ENCODE data around the gene ZNF277.

GRCh38 chr7:112190120-112190519 is 16.4 kb upstream of the ZNF277 start:
- TF ChIP-seq, protein P1, sequence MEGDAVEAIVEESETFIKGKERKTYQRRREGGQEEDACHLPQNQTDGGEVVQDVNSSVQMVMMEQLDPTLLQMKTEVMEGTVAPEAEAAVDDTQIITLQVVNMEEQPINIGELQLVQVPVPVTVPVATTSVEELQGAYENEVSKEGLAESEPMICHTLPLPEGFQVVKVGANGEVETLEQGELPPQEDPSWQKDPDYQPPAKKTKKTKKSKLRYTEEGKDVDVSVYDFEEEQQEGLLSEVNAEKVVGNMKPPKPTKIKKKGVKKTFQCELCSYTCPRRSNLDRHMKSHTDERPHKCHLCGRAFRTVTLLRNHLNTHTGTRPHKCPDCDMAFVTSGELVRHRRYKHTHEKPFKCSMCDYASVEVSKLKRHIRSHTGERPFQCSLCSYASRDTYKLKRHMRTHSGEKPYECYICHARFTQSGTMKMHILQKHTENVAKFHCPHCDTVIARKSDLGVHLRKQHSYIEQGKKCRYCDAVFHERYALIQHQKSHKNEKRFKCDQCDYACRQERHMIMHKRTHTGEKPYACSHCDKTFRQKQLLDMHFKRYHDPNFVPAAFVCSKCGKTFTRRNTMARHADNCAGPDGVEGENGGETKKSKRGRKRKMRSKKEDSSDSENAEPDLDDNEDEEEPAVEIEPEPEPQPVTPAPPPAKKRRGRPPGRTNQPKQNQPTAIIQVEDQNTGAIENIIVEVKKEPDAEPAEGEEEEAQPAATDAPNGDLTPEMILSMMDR (IDR thresholded peaks at IDR 0.05; ENCODE audit: poor library complexity): no peak
- TF ChIP-seq EZH2 (IDR thresholded peaks at IDR 0.05; ENCODE audit: borderline replicate concordance) (no peak), EZH2phosphoT487 (IDR thresholded peaks at IDR 0.05; ENCODE audit: low read depth, severe bottlenecking, unreplicated experiment) (no peak)

Data from hepatocyte (in vitro differentiated cells).